8988T (cell line): Measurements from ENCODE around the gene SRI.
"Not testable (repeated sequence)": the region's sequence is repeated elsewhere in the genome, so short reads cannot be mapped to it uniquely, and the experiment has no call there.

Source experiments
- DNase-seq: peaks from one replicate; pipeline ENCODE4 v3.0.0; 2011

Gene SRI

GRCh38 chr7:88172842-88173241 is 47.0 kb downstream of the SRI start:
- no peak for DNase-seq

GRCh38 chr7:88169717-88170320 is 50.0 kb downstream of the SRI start:
- no peak for DNase-seq

DNA sequence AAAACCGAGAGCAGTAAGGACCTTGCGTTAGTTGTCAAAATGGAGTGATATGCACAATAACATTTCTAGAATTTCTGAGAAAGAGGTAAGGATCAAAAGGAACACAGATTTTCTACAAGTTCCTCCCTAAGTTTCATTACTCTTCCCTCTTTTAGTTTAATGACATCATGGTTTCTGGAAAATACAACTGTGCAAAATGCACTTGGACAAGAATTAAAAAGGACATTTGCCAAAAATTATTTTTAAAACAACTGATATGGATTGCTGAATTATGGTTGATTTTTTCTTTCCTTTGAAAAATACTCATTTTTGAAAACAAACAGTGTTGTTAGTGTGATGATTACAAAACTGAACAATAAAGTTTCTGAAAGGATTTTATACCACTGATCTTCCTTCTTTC is 52.1 kb downstream of the SRI start:
- DNase-seq: no peak

- DNase-seq: no peak
Measured at GRCh38 chr7:88167223-88167622, 52.6 kb downstream of the SRI start.

- DNase-seq: no peak
Measured at GRCh38 chr7:88165697-88166096, 54.1 kb downstream of the SRI start.

DNA sequence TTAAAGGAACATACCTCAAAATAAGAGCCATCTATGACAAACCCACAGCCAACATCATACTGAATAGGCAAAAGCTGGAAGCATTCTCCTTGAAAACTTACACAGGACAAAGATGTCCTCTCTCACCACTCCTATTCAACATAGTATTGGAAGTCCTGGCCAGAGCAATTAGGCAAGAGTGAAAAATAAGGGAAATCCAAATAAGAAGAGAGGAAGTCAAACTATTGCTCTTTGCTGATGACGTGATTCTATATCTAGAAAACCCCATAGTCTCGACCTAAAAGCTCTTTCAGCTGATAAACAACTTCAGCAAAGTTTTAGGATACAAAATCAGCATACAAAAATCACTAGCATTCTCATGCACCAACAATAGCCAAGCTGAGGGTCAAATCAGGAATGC is 60.1 kb downstream of the SRI start:
- not testable (repeated sequence) for DNase-seq

DNA sequence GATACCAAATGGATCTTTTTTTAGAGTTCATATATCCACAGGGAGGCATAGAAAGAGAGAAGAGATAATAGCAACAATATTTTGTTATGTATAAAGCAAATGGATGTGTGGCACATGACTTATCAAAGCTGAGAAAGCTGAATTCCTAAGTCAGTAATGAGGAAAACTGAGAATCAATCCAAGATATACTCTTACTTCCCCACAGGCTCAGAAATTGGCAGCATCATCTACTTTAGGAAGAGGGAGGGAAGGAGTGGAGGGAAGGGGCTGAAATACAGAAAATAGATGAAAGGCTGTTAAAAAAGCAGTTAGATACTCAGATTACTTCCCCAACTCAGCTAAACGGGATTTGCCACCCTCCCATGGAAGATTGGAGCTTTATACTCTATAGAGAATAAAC is 63.5 kb downstream of the SRI start:
- no peak for DNase-seq

DNA sequence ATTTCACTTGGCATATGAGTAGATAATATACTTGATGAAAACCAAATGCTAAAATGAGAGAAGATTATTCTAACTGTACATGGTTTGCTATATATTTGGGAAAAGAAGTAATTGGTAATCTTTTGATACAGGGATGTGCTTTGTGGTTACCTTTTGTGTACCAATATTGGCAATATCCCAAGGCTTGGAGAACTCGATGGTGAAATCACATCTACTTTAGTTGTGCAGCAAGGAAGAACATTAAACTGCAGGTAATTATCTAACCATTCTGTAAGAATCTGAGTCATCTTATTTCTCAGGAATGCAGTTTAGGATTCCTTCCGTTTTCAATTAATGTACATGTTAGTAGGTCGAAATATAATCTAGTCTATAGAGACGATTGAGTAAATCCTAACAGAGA is 64.1 kb downstream of the SRI start:
- DNase-seq: no peak
